Naive thymus-derived CD4-positive, alpha-beta T cell (primary cell): ENCODE measurements around the gene WNT11. TPM values are rescaled to one million over a fixed set of nuclear protein-coding genes. Genes with fewer than 3 reads are reported as not detected.

Source experiments
- ATAC-seq: fragments of 150-1000 bp; cut with Tn5 transposase; 2 replicates; pipeline ENCODE4 v1.10.0; 2021; ENCODE audit warnings: mild to moderate bottlenecking, moderate library complexity
- CTCF ChIA-PET: fragments of 350-600 bp; sonication (Branson Sonifier 250); formaldehyde crosslinking; loops from one replicate; lab custom pipeline; 2021; ENCODE audit warnings: antibody characterized with exemption; lab: Charles Lee
- POLR2A ChIA-PET: fragments of 350-600 bp; sonication (Branson Sonifier 250); formaldehyde crosslinking; loops from one replicate; lab custom pipeline; 2021; ENCODE audit warnings: antibody characterized with exemption, inconsistent platforms; lab: Charles Lee
- DNase-seq, 9 donors: peaks; one replicate each; pipeline versions ENCODE4 v3.0.0 to v3.0.0-alpha.2; 2020 to 2022; ENCODE audit warnings: mixed read lengths in 1 of 9
- H3K27ac ChIP-seq: one replicate; pipeline ENCODE4 v1.7.0; 2013; ENCODE audit warnings: mild to moderate bottlenecking, low read depth, low read length, moderate library complexity
- H3K27me3 ChIP-seq, 2 donors: one replicate each; pipeline ENCODE4 v1.7.0; 2013; ENCODE audit warnings: low read length in 2 of 2, mild to moderate bottlenecking in 2 of 2, moderate library complexity in 2 of 2; ENCODE audit not compliant: control insufficient read depth in 2 of 2, insufficient read depth in 2 of 2
- H3K36me3 ChIP-seq, 3 experiments: 1 replicate in 2 of 3; 2 replicates in 1 of 3; pipeline ENCODE4 v1.7.0; 2013; ENCODE audit warnings: low read length in 3 of 3, mild to moderate bottlenecking in 3 of 3, moderate library complexity in 1 of 3; ENCODE audit not compliant: insufficient read depth in 3 of 3, control insufficient read depth in 2 of 3
- H3K4me1 ChIP-seq, 2 donors: one replicate each; pipeline ENCODE4 v1.7.0; 2013; ENCODE audit warnings: low read length in 2 of 2, mild to moderate bottlenecking in 2 of 2, moderate library complexity in 1 of 2; ENCODE audit not compliant: control insufficient read depth in 2 of 2, insufficient read depth in 2 of 2
- H3K4me3 ChIP-seq: 2 replicates; pipeline ENCODE4 v1.7.0; 2013; ENCODE audit warnings: mild to moderate bottlenecking, low read length
- H3K9me3 ChIP-seq, 3 experiments: 1 replicate in 2 of 3; 2 replicates in 1 of 3; pipeline ENCODE4 v1.7.0; 2013; ENCODE audit warnings: low read length in 3 of 3; ENCODE audit not compliant: control insufficient read depth in 2 of 3
- H3K27ac Mint-ChIP-seq, 9 donors: one replicate each; pipeline ENCODE4 v1.8.0; 2020 to 2022; ENCODE audit warnings: mixed read lengths in 9 of 9, mild to moderate bottlenecking in 8 of 9, moderate library complexity in 5 of 9, inconsistent platforms in 2 of 9
- H3K27me3 Mint-ChIP-seq, 5 donors: one replicate each; pipeline ENCODE4 v1.8.0; 2021 to 2022; ENCODE audit warnings: mixed read lengths in 5 of 5, mild to moderate bottlenecking in 1 of 5
- H3K36me3 Mint-ChIP-seq, 5 donors: one replicate each; pipeline ENCODE4 v1.8.0; 2020 to 2022; ENCODE audit warnings: mixed read lengths in 5 of 5, mild to moderate bottlenecking in 3 of 5, inconsistent platforms in 1 of 5
- H3K4me1 Mint-ChIP-seq, 7 donors: one replicate each; pipeline ENCODE4 v1.8.0; 2020 to 2022; ENCODE audit warnings: mixed read lengths in 7 of 7, mild to moderate bottlenecking in 3 of 7, inconsistent platforms in 1 of 7
- H3K4me3 Mint-ChIP-seq, 10 donors: one replicate each; pipeline ENCODE4 v1.8.0; 2020 to 2022; ENCODE audit warnings: mild to moderate bottlenecking in 10 of 10, mixed read lengths in 10 of 10, moderate library complexity in 6 of 10, inconsistent platforms in 2 of 10
- H3K9me3 Mint-ChIP-seq, 11 donors: one replicate each; pipeline ENCODE4 v1.8.0; 2020 to 2022; ENCODE audit warnings: mixed read lengths in 11 of 11, mild to moderate bottlenecking in 4 of 11, inconsistent platforms in 1 of 11, moderate library complexity in 1 of 11
- intact Hi-C, 2 donors: fragments of 100-400 bp; cut with micrococcal nuclease; formaldehyde crosslinking; loops; one replicate each; pipeline ENCODE4 v1.15.1; 2023
- polyA plus RNA-seq, 2 donors: library from polyadenylated mRNA; unstranded; fragments of 300-500 nt; fragmentation: Illumina TruSeq; gene quantifications; one replicate each; pipeline ENCODE4 v1.2.3, GENCODE V29; 2021
- total RNA-seq, 6 experiments: library from RNA in 5 of 6; stranded (reverse) in 5 of 6; gene quantifications; 1 replicate in 5 of 6; 2 replicates in 1 of 6; pipeline ENCODE4 v1.2.3 and lab custom pipeline; 2021 to 2026

The WNT11 gene
- total and polyA plus RNA-seq, 7 experiments from 2014 or later: 0.16 to 0.45 (median 0.27) TPM; not detected in 4

GRCh38 chr11:76176463-76176862 lies 29.8 kb downstream of the WNT11 start:
- H3K27me3 Mint-ChIP-seq: peaks cover 0 to 2% (median 0%) of the 10 kb centered on the region in 5 donors
- H3K27ac Mint-ChIP-seq: no peak overlapping the region
- CTCF ChIA-PET: no interaction called here
- no peak overlapping the region for H3K4me3 Mint-ChIP-seq
- Histone ChIP-seq H3K4me1 (no peaks in the 10 kb centered on the region), H3K27ac (no peak overlapping the region), H3K36me3 (no peaks in the 10 kb centered on the region), H3K27me3 (no peaks in the 10 kb centered on the region), H3K4me3 (no peak overlapping the region), H3K9me3 (no peaks in the 10 kb centered on the region)
- intact Hi-C loops: no loop called here
- H3K36me3 Mint-ChIP-seq: no peaks in the 10 kb centered on the region
- POLR2A ChIA-PET: no interaction called here
- H3K9me3 Mint-ChIP-seq: no peaks in the 10 kb centered on the region
- DNase-seq (no peak), ATAC-seq (no peak)
- peaks cover 0 to 1% (median 0%) of the 10 kb centered on the region in 7 donors for H3K4me1 Mint-ChIP-seq

- Mint-ChIP-seq H3K9me3 (no peaks in the 10 kb centered on the region), H3K4me3 (no peak overlapping the region), H3K27me3 (peaks cover 0 to 2% (median 0%) of the 10 kb centered on the region in 5 donors), H3K36me3 (no peaks in the 10 kb centered on the region), H3K27ac (no peak overlapping the region), H3K4me1 (peaks cover 0 to 1% (median 0%) of the 10 kb centered on the region in 7 donors)
- no peak overlapping the region for H3K27ac ChIP-seq
- ATAC-seq: no peak
- ChIA-PET CTCF (no interaction called here), POLR2A (no interaction called here)
- no peaks in the 10 kb centered on the region for H3K9me3 ChIP-seq
- DNase-seq: no peak
- H3K4me3 ChIP-seq: no peak overlapping the region
- no peaks in the 10 kb centered on the region for H3K4me1 ChIP-seq
- intact Hi-C loops: no loop called here
- H3K27me3 ChIP-seq: no peaks in the 10 kb centered on the region
- H3K36me3 ChIP-seq: no peaks in the 10 kb centered on the region
These were observed 30.5 kb downstream of the WNT11 start for GRCh38 chr11:76175783-76176182.

DNA sequence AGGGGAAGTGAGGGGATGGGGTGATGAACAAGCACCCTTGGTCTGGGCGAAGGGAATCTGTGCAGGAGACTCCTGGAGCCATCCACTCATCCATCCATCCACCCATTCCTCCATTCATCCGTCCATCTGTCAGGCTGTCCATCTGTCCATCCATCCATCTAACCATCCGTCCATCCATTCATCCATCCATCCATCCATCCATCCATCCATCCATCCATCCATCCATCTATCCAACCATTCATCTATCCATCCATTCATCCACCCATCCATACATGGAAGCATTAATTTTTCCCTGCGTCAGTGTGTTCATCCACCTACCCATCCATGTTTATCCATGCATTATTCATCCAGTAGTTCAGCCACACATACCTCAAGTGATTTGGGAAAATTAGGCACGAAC lies 32.0 kb downstream of the WNT11 start:
- ATAC-seq (no peak), DNase-seq (no peak)
- intact Hi-C loops: no loop called here
- peak overlapping the region in 1 of 9 donors; percentile 18 for H3K27ac Mint-ChIP-seq
- Histone ChIP-seq H3K27me3 (no peaks in the 10 kb centered on the region), H3K4me3 (no peak overlapping the region), H3K27ac (no peak overlapping the region), H3K4me1 (no peaks in the 10 kb centered on the region), H3K36me3 (no peaks in the 10 kb centered on the region), H3K9me3 (no peaks in the 10 kb centered on the region)
- H3K4me3 Mint-ChIP-seq: no peak overlapping the region
- H3K36me3 Mint-ChIP-seq: no peaks in the 10 kb centered on the region
- H3K9me3 Mint-ChIP-seq: no peaks in the 10 kb centered on the region
- POLR2A ChIA-PET: no interaction called here
- peaks cover 0 to 1% (median 0%) of the 10 kb centered on the region in 7 donors for H3K4me1 Mint-ChIP-seq
- H3K27me3 Mint-ChIP-seq: peaks cover 0 to 2% (median 0%) of the 10 kb centered on the region in 5 donors
- CTCF ChIA-PET: no interaction called here

- H3K9me3 Mint-ChIP-seq: no peaks in the 10 kb centered on the region
- no peaks in the 10 kb centered on the region for H3K36me3 Mint-ChIP-seq
- POLR2A ChIA-PET: no interaction called here
- no peak for DNase-seq
- intact Hi-C loops: no loop called here
- no peak overlapping the region for H3K4me3 Mint-ChIP-seq
- Histone ChIP-seq H3K27me3 (no peaks in the 10 kb centered on the region), H3K27ac (no peak overlapping the region), H3K4me1 (no peaks in the 10 kb centered on the region), H3K4me3 (no peak overlapping the region), H3K36me3 (no peaks in the 10 kb centered on the region), H3K9me3 (no peaks in the 10 kb centered on the region)
- H3K27me3 Mint-ChIP-seq: peaks cover 0 to 2% (median 0%) of the 10 kb centered on the region in 5 donors
- ATAC-seq: no peak
- H3K4me1 Mint-ChIP-seq: peaks cover 0 to 1% (median 0%) of the 10 kb centered on the region in 7 donors
- CTCF ChIA-PET: no interaction called here
- no peak overlapping the region for H3K27ac Mint-ChIP-seq
These were observed 32.6 kb downstream of the WNT11 start for GRCh38 chr11:76173663-76174062.

DNA sequence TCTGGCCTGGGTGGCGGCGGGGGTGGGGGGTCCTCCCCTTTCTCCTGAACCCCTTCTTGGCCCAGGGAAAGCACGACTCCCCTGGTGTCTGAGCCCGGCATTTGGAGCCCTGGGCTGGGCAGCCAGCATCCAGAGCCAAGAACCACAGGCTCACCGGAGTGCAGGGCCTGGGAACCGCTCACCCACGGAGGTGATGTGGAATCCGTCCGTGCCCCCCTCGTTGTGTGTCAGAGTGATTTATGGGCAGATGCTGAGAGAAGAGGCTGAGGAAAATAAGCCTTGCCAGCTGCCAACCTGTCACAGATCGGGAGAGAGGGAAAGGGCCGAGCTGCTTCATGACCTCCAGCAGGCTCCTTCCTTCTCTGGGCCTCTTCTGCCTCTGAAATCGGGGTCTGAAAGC lies 33.7 kb downstream of the WNT11 start:
- DNase-seq (no peak), ATAC-seq (no peak)
- Mint-ChIP-seq H3K27ac (no peak overlapping the region), H3K27me3 (peaks cover 0 to 2% (median 0%) of the 10 kb centered on the region in 5 donors), H3K36me3 (no peaks in the 10 kb centered on the region), H3K9me3 (no peaks in the 10 kb centered on the region), H3K4me1 (peaks cover 0 to 1% (median 0%) of the 10 kb centered on the region in 7 donors), H3K4me3 (no peak overlapping the region)
- intact Hi-C loops: no loop called here
- Histone ChIP-seq H3K27ac (no peak overlapping the region), H3K36me3 (no peaks in the 10 kb centered on the region), H3K27me3 (no peaks in the 10 kb centered on the region), H3K9me3 (no peaks in the 10 kb centered on the region), H3K4me1 (no peaks in the 10 kb centered on the region), H3K4me3 (no peak overlapping the region)
- POLR2A ChIA-PET: no interaction called here
- CTCF ChIA-PET: no interaction called here

DNA sequence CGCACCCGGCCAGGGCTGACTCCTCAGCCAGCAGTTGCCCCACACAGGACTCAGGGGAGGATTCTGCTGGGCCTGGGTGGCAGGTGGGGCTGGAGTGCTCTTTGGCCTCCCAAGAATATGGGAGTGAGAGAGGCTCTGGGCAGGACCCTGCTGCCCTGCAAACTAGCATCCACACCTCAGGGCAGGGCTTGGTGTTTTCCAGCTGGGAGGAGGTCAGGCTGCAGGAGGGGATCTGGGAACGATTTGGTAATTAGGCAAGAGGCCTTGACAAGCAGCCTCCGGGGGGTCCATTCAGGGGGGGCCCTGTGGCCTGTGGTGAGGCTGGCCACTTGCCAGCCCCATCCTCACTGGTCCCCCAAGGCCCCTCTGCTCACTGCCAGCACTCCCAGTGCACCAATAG lies 35.8 kb downstream of the WNT11 start:
- DNase-seq (no peak), ATAC-seq (no peak)
- H3K36me3 Mint-ChIP-seq: no peaks in the 10 kb centered on the region
- Histone ChIP-seq H3K27ac (no peak overlapping the region), H3K4me3 (no peak overlapping the region), H3K36me3 (no peaks in the 10 kb centered on the region), H3K4me1 (no peaks in the 10 kb centered on the region), H3K9me3 (no peaks in the 10 kb centered on the region), H3K27me3 (no peaks in the 10 kb centered on the region)
- no peak overlapping the region for H3K4me3 Mint-ChIP-seq
- H3K27ac Mint-ChIP-seq: no peak overlapping the region
- ChIA-PET CTCF (interaction anchor here (1.0 kb wide), 1 partner anchor 18 kb away, joined by 4 read pairs; no protein-coding TSS in a partner anchor), POLR2A (no interaction called here)
- intact Hi-C loops: no loop called here
- peaks cover 0 to 1% (median 0%) of the 10 kb centered on the region in 7 donors for H3K4me1 Mint-ChIP-seq
- H3K27me3 Mint-ChIP-seq: peaks cover 0 to 2% (median 0%) of the 10 kb centered on the region in 5 donors
- H3K9me3 Mint-ChIP-seq: no peaks in the 10 kb centered on the region

DNA sequence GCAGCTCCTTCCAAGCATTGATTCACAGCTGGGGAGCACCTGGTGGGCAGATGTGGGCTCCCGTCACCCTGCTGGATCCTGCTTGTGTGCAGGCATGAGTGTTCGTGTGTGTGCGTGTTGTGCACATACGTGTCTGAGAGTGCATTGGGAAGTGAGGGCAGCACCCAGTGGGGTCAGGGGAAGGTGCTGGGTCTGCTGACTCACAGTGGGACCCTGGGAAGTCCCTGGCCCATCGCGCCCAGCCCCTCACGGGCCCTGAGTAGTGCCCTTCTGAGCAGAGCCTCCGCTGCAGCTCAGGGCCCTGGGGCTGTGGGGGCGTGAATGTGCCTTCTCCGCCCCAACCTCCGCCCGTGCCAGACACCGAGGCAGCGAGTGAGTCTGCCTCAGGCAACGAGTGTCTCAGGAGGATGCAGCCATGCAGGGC lies 36.8 kb downstream of the WNT11 start:
- POLR2A ChIA-PET: no interaction called here

More for the DNA sequence above, 36.8 kb downstream of the WNT11 start:
- Histone ChIP-seq H3K4me3 (no peak overlapping the region), H3K4me1 (no peaks in the 10 kb centered on the region), H3K36me3 (no peaks in the 10 kb centered on the region), H3K27ac (no peak overlapping the region), H3K9me3 (no peaks in the 10 kb centered on the region), H3K27me3 (no peaks in the 10 kb centered on the region)
- Mint-ChIP-seq H3K9me3 (no peaks in the 10 kb centered on the region), H3K4me3 (no peak overlapping the region), H3K27me3 (peaks cover 0 to 1% (median 0%) of the 10 kb centered on the region in 5 donors), H3K27ac (no peak overlapping the region), H3K36me3 (no peaks in the 10 kb centered on the region), H3K4me1 (peaks cover 0 to 1% (median 0%) of the 10 kb centered on the region in 7 donors)
- intact Hi-C loops: no loop called here
- DNase-seq: no peak
- no peak for ATAC-seq
- CTCF ChIA-PET: interaction anchor here (0.6 kb wide), 1 partner anchor 126 kb away, joined by 3 read pairs; no protein-coding TSS in a partner anchor
